ENCODE measurements around the gene PAPPA.

- TF ChIP-seq POLR2A (IDR thresholded peaks at IDR 0.05) (no peak), CTCF (IDR thresholded peaks at IDR 0.05) (no peak), EP300 (IDR thresholded peaks at IDR 0.05) (no peak), POLR2AphosphoS5 (IDR thresholded peaks at IDR 0.05) (no peak)
These were observed 97.3 kb downstream of the PAPPA start for GRCh38 chr9:116250891-116251290.

Measured in suprapubic skin (tissue), 4 donors.